AG09309 (cell line): ENCODE results near the gene SLC35A1.

Experiments used
- DNase-seq: peaks from one replicate; pipeline ENCODE4 v3.0.0-alpha.2; 2010; ENCODE audit warnings: low read depth
- H3K4me3 ChIP-seq: 2 replicates; pipeline ENCODE4 v1.5.1; 2011; ENCODE audit warnings: mild to moderate bottlenecking, low read depth, low read length, moderate library complexity; ENCODE audit not compliant: control insufficient read depth
- CTCF ChIP-seq: IDR thresholded peaks from 2 replicates; pipeline ENCODE4 v1.5.1; 2011; ENCODE audit warnings: mild to moderate bottlenecking, low read depth, low read length, inconsistent platforms; ENCODE audit not compliant: insufficient read depth, control insufficient read depth; ENCODE audit errors: missing control alignments

SLC35A1 gene

GRCh38 chr6:87444362-87444761 lies 28.4 kb upstream of the SLC35A1 start:
- no peak overlapping the region for H3K4me3 ChIP-seq
- no peak for DNase-seq
- no peak for TF ChIP-seq CTCF

- H3K4me3 ChIP-seq, result no peak overlapping the region
- no peak for TF ChIP-seq CTCF
- DNase-seq, result no peak
Observed at GRCh38 chr6:87465051-87465450, 7.7 kb upstream of the SLC35A1 start.

GRCh38 chr6:87473419-87473903 lies 687 bp downstream of the SLC35A1 start:
- H3K4me3 ChIP-seq, result peak overlapping the region; percentile 85
- TF ChIP-seq CTCF, result no peak
- DNase-seq, result peak; percentile 7

GRCh38 chr6:87481931-87482330 lies 9.2 kb downstream of the SLC35A1 start:
- DNase-seq, result no peak
- TF ChIP-seq CTCF, result no peak
- no peak overlapping the region for H3K4me3 ChIP-seq

DNA sequence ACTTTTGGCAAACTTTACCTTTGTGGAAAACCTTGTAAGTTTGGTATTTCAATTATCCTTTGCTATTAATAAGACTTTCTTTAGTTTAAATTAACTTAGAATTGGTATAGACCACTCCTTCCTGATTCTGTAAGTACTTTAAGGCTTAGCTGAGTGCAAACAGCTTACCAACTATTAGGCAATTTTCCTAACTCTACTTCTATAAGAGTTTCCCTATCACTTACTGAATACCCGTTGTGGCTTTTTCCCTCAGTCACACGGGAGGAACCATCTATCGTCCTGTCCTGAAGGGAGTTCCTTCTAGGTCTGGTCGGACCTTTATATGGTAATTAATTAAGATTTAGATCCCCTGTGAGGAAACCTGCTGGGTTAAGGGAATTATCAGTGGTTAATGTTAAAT lies 9.6 kb downstream of the SLC35A1 start:
- no peak for TF ChIP-seq CTCF
- H3K4me3 ChIP-seq, result no peak overlapping the region
- no peak for DNase-seq

GRCh38 chr6:87483929-87484328 lies 11.2 kb downstream of the SLC35A1 start:
- TF ChIP-seq CTCF, result no peak
- no peak for DNase-seq
- H3K4me3 ChIP-seq, result no peak overlapping the region

DNA sequence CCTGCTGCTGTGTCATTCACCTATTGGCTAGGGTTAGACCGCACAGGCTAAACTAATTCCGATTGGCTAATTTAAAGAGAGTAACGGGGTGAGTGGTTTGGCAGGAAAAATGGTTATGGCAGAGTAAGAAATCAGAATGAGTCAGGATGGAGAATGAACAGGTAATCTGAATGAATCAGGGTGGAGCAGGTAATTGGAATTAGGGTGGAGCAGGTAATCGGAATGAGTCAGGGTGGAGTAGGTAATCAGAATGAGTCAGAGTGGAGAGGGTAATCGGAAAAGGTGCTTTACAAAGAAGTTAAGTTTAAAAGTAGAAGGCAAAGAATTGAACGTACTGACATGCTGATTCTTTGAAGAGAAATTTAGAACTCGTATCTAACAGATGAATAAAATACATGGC lies 11.7 kb downstream of the SLC35A1 start:
- no peak overlapping the region for H3K4me3 ChIP-seq
- no peak for TF ChIP-seq CTCF
- DNase-seq, result no peak
